Thoracic aorta (tissue), 2 donors: ENCODE data around the gene KLK4. TPM values are rescaled to one million over a fixed set of nuclear protein-coding genes. Genes with fewer than 3 reads are reported as not detected.

ENCODE experiments used
- ATAC-seq: fragments of 150-250 bp; one replicate; pipeline ENCODE4 v1.8.0; 2017; ENCODE audit warnings: low read depth; ENCODE audit not compliant: insufficient number of reproducible peaks, low FRiP score
- DNase-seq: peaks from one replicate; pipeline ENCODE4 v3.0.0-alpha.2; 2020; ENCODE audit warnings: low spot score
- H3K27ac ChIP-seq, 2 donors: fragments of 200-600 bp; sonication (generic); 1 replicate in 1 of 2; 2 replicates in 1 of 2; pipeline ENCODE4 v1.5.1; 2016; ENCODE audit warnings: mild to moderate bottlenecking in 2 of 2, moderate library complexity in 2 of 2
- H3K27me3 ChIP-seq: fragments of 200-600 bp; sonication (generic); replicated peaks from 2 replicates; pipeline ENCODE4 v1.6.0; 2016; ENCODE audit warnings: mild to moderate bottlenecking; ENCODE audit not compliant: insufficient read depth
- H3K36me3 ChIP-seq: fragments of 200-600 bp; sonication (generic); one replicate; pipeline ENCODE4 v1.5.1; 2016
- H3K4me1 ChIP-seq, 2 donors: fragments of 200-600 bp; sonication (generic); 1 replicate in 1 of 2; 2 replicates in 1 of 2; pipeline versions ENCODE4 v1.5.1 to v1.6.0; 2016; ENCODE audit warnings: low read depth in 2 of 2, mild to moderate bottlenecking in 1 of 2; ENCODE audit not compliant: control insufficient read depth in 1 of 2
- H3K4me3 ChIP-seq: fragments of 200-600 bp; sonication (generic); 2 replicates; pipeline ENCODE4 v1.5.1; 2016; ENCODE audit warnings: mild to moderate bottlenecking
- H3K9me3 ChIP-seq: fragments of 200-600 bp; sonication (generic); 2 replicates; pipeline ENCODE4 v1.5.1; 2016
- CTCF ChIP-seq: fragments of 200-600 bp; sonication (generic); IDR thresholded peaks from one replicate; pipeline ENCODE4 v1.5.1; 2019; ENCODE audit warnings: antibody characterized with exemption
- total RNA-seq, 2 donors: library from RNA; depleted of rRNA; stranded (reverse); fragments of >200 nt; gene quantifications; one replicate each; pipeline versions ENCODE4 v1.1.0 to v1.2.3, GENCODE V29; 2016

The KLK4 gene
- total RNA-seq, 2 donors from 2014 or later, result not detected

DNA sequence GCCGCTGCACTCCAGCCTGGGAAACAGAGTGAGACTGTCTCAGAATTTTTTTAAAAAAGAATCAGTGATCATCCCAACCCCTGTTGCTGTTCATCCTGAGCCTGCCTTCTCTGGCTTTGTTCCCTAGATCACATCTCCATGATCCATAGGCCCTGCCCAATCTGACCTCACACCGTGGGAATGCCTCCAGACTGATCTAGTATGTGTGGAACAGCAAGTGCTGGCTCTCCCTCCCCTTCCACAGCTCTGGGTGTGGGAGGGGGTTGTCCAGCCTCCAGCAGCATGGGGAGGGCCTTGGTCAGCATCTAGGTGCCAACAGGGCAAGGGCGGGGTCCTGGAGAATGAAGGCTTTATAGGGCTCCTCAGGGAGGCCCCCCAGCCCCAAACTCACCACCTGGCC is 38.1 kb downstream of the KLK4 start, which contains the start of gene KLK2:
KLK2 (plus strand) TSS at position 384 of the 400 bp plus-strand sequence. CDS start 35 bp downstream, outside the sequence.
- no peak for TF ChIP-seq CTCF
- no peaks in the 10 kb centered on the region for H3K9me3 ChIP-seq
- no peak within 1 kb of the TSS for H3K27ac ChIP-seq
- H3K27me3 ChIP-seq, result no peaks in the 10 kb centered on the region
- H3K36me3 ChIP-seq, result no peaks in the 10 kb centered on the region
- no peaks in the 10 kb centered on the region for H3K4me1 ChIP-seq
- DNase-seq (no peak), ATAC-seq (no peak)
- H3K4me3 ChIP-seq, result no peak within 1 kb of the TSS

GRCh38 chr19:50870417-50871089 is 40.6 kb downstream of the KLK4 start:
- H3K9me3 ChIP-seq, result no peaks in the 10 kb centered on the region
- DNase-seq (no peak), ATAC-seq (no peak)
- H3K4me1 ChIP-seq, result no peaks in the 10 kb centered on the region
- no peak overlapping the region for H3K4me3 ChIP-seq
- TF ChIP-seq CTCF, result no peak
- no peak overlapping the region for H3K27ac ChIP-seq
- H3K27me3 ChIP-seq, result no peaks in the 10 kb centered on the region
- H3K36me3 ChIP-seq, result no peaks in the 10 kb centered on the region

DNA sequence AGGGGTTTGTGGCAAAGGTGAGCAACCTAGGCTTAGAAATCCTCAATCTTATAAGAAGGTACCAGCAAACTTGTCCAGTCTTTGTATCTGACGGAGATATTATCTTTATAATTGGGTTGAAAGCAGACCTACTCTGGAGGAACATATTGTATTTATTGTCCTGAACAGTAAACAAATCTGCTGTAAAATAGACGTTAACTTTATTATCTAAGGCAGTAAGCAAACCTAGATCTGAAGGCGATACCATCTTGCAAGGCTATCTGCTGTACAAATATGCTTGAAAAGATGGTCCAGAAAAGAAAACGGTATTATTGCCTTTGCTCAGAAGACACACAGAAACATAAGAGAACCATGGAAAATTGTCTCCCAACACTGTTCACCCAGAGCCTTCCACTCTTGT is 41.7 kb downstream of the KLK4 start:
- Histone ChIP-seq H3K4me1 (no peaks in the 10 kb centered on the region), H3K27me3 (no peaks in the 10 kb centered on the region), H3K27ac (no peak overlapping the region), H3K36me3 (no peaks in the 10 kb centered on the region), H3K4me3 (no peak overlapping the region), H3K9me3 (no peaks in the 10 kb centered on the region)
- DNase-seq (no peak), ATAC-seq (no peak)
- no peak for TF ChIP-seq CTCF

GRCh38 chr19:50861496-50862286 is 49.5 kb downstream of the KLK4 start:
- H3K4me1 ChIP-seq, result no peaks in the 10 kb centered on the region
- H3K27ac ChIP-seq, result no peak overlapping the region
- DNase-seq, result no peak
- no peak overlapping the region for H3K4me3 ChIP-seq
- H3K27me3 ChIP-seq, result no peaks in the 10 kb centered on the region
- H3K9me3 ChIP-seq, result no peaks in the 10 kb centered on the region
- no peaks in the 10 kb centered on the region for H3K36me3 ChIP-seq
- TF ChIP-seq CTCF, result no peak
- ATAC-seq, result no peak

GRCh38 chr19:50861010-50861409 is 50.2 kb downstream of the KLK4 start:
- H3K27me3 ChIP-seq, result no peaks in the 10 kb centered on the region
- no peaks in the 10 kb centered on the region for H3K9me3 ChIP-seq
- ATAC-seq, result no peak
- H3K36me3 ChIP-seq, result no peaks in the 10 kb centered on the region
- DNase-seq, result no peak
- TF ChIP-seq CTCF, result no peak
- no peak overlapping the region for H3K27ac ChIP-seq
- no peak overlapping the region for H3K4me3 ChIP-seq
- no peaks in the 10 kb centered on the region for H3K4me1 ChIP-seq
